GM12864 (cell line): ENCODE measurements around the gene SLC1A1.

Experiments
- DNase-seq: peaks from one replicate; pipeline ENCODE4 v3.0.0-alpha.2; 2011; ENCODE audit warnings: low read depth
- H3K4me3 ChIP-seq: 2 replicates; pipeline ENCODE4 v1.5.1; 2011; ENCODE audit warnings: mild to moderate bottlenecking, low read depth, low read length, control low read depth
- CTCF ChIP-seq: IDR thresholded peaks from 2 replicates; pipeline ENCODE4 v1.5.1; 2011; ENCODE audit warnings: low read depth, mild to moderate bottlenecking, moderate library complexity, low read length, control low read depth, inconsistent platforms; ENCODE audit errors: missing control alignments

Gene SLC1A1

GRCh38 chr9:4563105-4563504 is 72.8 kb downstream of the SLC1A1 start:
- no peak overlapping the region for H3K4me3 ChIP-seq
- DNase-seq, result no peak
- no peak for TF ChIP-seq CTCF

GRCh38 chr9:4566806-4567205 is 76.5 kb downstream of the SLC1A1 start:
- no peak for DNase-seq
- TF ChIP-seq CTCF, result no peak
- no peak overlapping the region for H3K4me3 ChIP-seq

- TF ChIP-seq CTCF, result no peak
- DNase-seq, result no peak
- no peak overlapping the region for H3K4me3 ChIP-seq
Measured at GRCh38 chr9:4567601-4568000, 77.3 kb downstream of the SLC1A1 start.

DNA sequence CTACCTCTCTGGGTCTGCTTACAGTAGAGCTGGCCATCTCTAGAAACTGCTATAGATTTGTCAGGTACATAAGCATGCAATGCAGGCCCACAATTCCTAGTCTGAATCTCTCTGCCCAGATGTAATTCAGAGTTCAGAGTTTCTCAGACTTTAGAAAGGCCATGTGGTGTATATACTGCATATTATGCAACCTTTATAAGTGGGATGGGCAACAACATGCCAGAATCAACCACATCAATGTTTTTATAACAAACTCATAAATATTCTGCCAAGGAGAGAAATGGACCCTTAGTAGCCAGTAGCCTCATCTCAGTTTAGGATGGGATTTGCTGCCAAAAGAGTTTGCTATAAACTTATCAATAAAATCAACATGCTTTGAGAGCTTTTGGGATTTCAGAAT is 78.8 kb downstream of the SLC1A1 start:
- no peak overlapping the region for H3K4me3 ChIP-seq

DNA sequence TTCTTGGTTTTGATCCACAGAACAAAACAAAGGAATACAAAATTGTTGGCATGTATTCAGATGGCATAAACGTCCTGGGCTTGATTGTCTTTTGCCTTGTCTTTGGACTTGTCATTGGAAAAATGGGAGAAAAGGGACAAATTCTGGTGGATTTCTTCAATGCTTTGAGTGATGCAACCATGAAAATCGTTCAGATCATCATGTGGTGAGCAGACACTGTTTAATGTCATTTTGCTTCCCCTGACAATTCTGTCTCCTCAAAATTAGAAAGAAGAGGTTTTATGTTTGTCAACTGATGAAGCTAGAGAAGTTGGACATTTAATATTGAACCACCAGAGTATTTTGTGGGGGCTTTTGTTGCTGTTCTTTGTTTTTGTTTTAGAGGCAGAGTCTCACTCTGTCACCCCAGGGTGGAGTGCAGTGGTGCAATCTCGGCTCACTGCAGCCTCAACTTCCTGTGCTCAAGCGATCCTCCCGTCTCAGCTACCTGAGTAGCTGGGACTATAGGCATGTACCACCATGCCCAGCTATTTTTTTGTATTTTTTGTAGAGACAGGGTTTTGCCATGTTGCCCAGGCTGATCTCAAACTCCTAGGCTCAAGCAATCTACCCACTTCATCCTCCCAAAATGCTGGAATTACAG is 82.0 kb downstream of the SLC1A1 start:
- no peak for DNase-seq
- H3K4me3 ChIP-seq, result no peak overlapping the region
- TF ChIP-seq CTCF, result no peak

More for the DNA sequence above, 78.8 kb downstream of the SLC1A1 start:
- DNase-seq, result no peak
- no peak for TF ChIP-seq CTCF

DNA sequence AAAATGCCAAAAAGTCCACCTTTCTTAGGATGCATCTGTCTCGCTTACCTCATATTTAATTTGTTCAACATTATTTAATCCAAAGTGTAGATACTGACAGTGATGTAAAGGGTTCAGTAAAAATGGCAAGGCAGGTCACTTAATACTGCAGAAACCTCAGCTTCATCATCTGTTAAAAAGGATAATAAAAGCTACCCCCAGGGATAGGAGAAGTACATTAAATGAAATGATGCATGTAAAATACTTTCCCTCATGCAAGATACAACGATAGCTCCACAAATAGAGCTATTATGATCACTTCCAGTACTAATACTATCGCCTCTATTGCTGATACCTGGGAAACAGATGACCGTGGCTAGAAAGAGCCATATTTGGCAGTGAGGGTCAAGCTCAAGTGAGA is 82.9 kb downstream of the SLC1A1 start:
- H3K4me3 ChIP-seq, result no peak overlapping the region
- TF ChIP-seq CTCF, result no peak
- no peak for DNase-seq
